Measurements from ENCODE around the gene TCHHL1. TPM values are rescaled to one million over a fixed set of nuclear protein-coding genes. Genes with fewer than 3 reads are reported as not detected.

TCHHL1 gene
- polyA plus RNA-seq, 1 donor, result not detected

GRCh38 chr1:152052606-152053005 is 36.3 kb downstream of the TCHHL1 start:
- no CpG with 5 or more reads among the region's 11 CpGs for WGBS (ENCODE audit: insufficient coverage, low lambda C conversion rate)
- Histone ChIP-seq H3K27me3 (ENCODE audit: control insufficient read depth, insufficient read depth, low read length) (peaks cover 17% of the 10 kb centered on the region), H3K4me3 (ENCODE audit: low read length) (no peak overlapping the region), H3K27ac (ENCODE audit: low read length) (no peak overlapping the region), H3K9me3 (ENCODE audit: control insufficient read depth, low read depth, low read length) (no peaks in the 10 kb centered on the region), H3K4me1 (ENCODE audit: control insufficient read depth, insufficient read depth, low read length) (peaks cover 24% of the 10 kb centered on the region), H3K36me3 (ENCODE audit: control insufficient read depth, insufficient read depth, low read length) (no peaks in the 10 kb centered on the region)
- peak; percentile 65 to 70 for DNase-seq

GRCh38 chr1:152050886-152051675 is 37.8 kb downstream of the TCHHL1 start:
- WGBS (ENCODE audit: insufficient coverage, low lambda C conversion rate), result 100% methylated on average over 1 of the region's 6 CpGs
- H3K9me3 ChIP-seq (ENCODE audit: control insufficient read depth, low read depth, low read length), result no peaks in the 10 kb centered on the region
- no peak overlapping the region for H3K27ac ChIP-seq (ENCODE audit: low read length)
- H3K36me3 ChIP-seq (ENCODE audit: control insufficient read depth, insufficient read depth, low read length), result no peaks in the 10 kb centered on the region
- peaks cover 36% of the 10 kb centered on the region for H3K4me1 ChIP-seq (ENCODE audit: control insufficient read depth, insufficient read depth, low read length)
- H3K4me3 ChIP-seq (ENCODE audit: low read length), result no peak overlapping the region
- DNase-seq, result peak in 1 of 2 donors; percentile 38
- H3K27me3 ChIP-seq (ENCODE audit: control insufficient read depth, insufficient read depth, low read length), result peaks cover 14% of the 10 kb centered on the region

GRCh38 chr1:152049291-152050083 is 39.4 kb downstream of the TCHHL1 start:
- H3K4me3 ChIP-seq (ENCODE audit: low read length), result no peak overlapping the region
- DNase-seq, result no peak
- no peaks in the 10 kb centered on the region for H3K36me3 ChIP-seq (ENCODE audit: control insufficient read depth, insufficient read depth, low read length)
- H3K27ac ChIP-seq (ENCODE audit: low read length), result peak overlapping the region; percentile 93
- H3K4me1 ChIP-seq (ENCODE audit: control insufficient read depth, insufficient read depth, low read length), result peaks cover 36% of the 10 kb centered on the region
- peaks cover 10% of the 10 kb centered on the region for H3K27me3 ChIP-seq (ENCODE audit: control insufficient read depth, insufficient read depth, low read length)
- WGBS (ENCODE audit: insufficient coverage, low lambda C conversion rate), result 77% methylated on average over 7 of the region's 8 CpGs
- no peaks in the 10 kb centered on the region for H3K9me3 ChIP-seq (ENCODE audit: control insufficient read depth, low read depth, low read length)

GRCh38 chr1:152048416-152049009 is 40.4 kb downstream of the TCHHL1 start:
- H3K27ac ChIP-seq (ENCODE audit: low read length), result peak overlapping the region; percentile 93
- peak; percentile 93 to 97 for DNase-seq
- peaks cover 6% of the 10 kb centered on the region for H3K27me3 ChIP-seq (ENCODE audit: control insufficient read depth, insufficient read depth, low read length)
- no peaks in the 10 kb centered on the region for H3K9me3 ChIP-seq (ENCODE audit: control insufficient read depth, low read depth, low read length)
- no peaks in the 10 kb centered on the region for H3K36me3 ChIP-seq (ENCODE audit: control insufficient read depth, insufficient read depth, low read length)
- WGBS (ENCODE audit: insufficient coverage, low lambda C conversion rate), result 29% methylated on average over 1 of the region's 6 CpGs
- peak overlapping the region; percentile 3 for H3K4me3 ChIP-seq (ENCODE audit: low read length)
- peaks cover 40% of the 10 kb centered on the region for H3K4me1 ChIP-seq (ENCODE audit: control insufficient read depth, insufficient read depth, low read length)

GRCh38 chr1:152047730-152048415 is 41.0 kb downstream of the TCHHL1 start:
- Histone ChIP-seq H3K27me3 (ENCODE audit: control insufficient read depth, insufficient read depth, low read length) (peaks cover under 1% of the 10 kb centered on the region), H3K9me3 (ENCODE audit: control insufficient read depth, low read depth, low read length) (no peaks in the 10 kb centered on the region), H3K4me3 (ENCODE audit: low read length) (peak overlapping the region; percentile 12), H3K27ac (ENCODE audit: low read length) (peak overlapping the region; percentile 93), H3K4me1 (ENCODE audit: control insufficient read depth, insufficient read depth, low read length) (peaks cover 42% of the 10 kb centered on the region), H3K36me3 (ENCODE audit: control insufficient read depth, insufficient read depth, low read length) (no peaks in the 10 kb centered on the region)
- peak; percentile 93 to 98 for DNase-seq
- WGBS (ENCODE audit: insufficient coverage, low lambda C conversion rate), result no CpG with 5 or more reads among the region's 13 CpGs

- WGBS (ENCODE audit: insufficient coverage, low lambda C conversion rate), result no CpG with 5 or more reads among the region's 5 CpGs
- peaks cover 42% of the 10 kb centered on the region for H3K4me1 ChIP-seq (ENCODE audit: control insufficient read depth, insufficient read depth, low read length)
- no peaks in the 10 kb centered on the region for H3K36me3 ChIP-seq (ENCODE audit: control insufficient read depth, insufficient read depth, low read length)
- DNase-seq, result no peak
- no peaks in the 10 kb centered on the region for H3K9me3 ChIP-seq (ENCODE audit: control insufficient read depth, low read depth, low read length)
- no peaks in the 10 kb centered on the region for H3K27me3 ChIP-seq (ENCODE audit: control insufficient read depth, insufficient read depth, low read length)
- peak overlapping the region; percentile 12 for H3K4me3 ChIP-seq (ENCODE audit: low read length)
- peak overlapping the region; percentile 93 for H3K27ac ChIP-seq (ENCODE audit: low read length)
These were observed 41.5 kb downstream of the TCHHL1 start for GRCh38 chr1:152047413-152047729.

- DNase-seq, result no peak
- Histone ChIP-seq H3K4me3 (ENCODE audit: low read length) (no peak overlapping the region), H3K36me3 (ENCODE audit: control insufficient read depth, insufficient read depth, low read length) (no peaks in the 10 kb centered on the region), H3K27me3 (ENCODE audit: control insufficient read depth, insufficient read depth, low read length) (no peaks in the 10 kb centered on the region), H3K9me3 (ENCODE audit: control insufficient read depth, low read depth, low read length) (no peaks in the 10 kb centered on the region), H3K4me1 (ENCODE audit: control insufficient read depth, insufficient read depth, low read length) (peaks cover 34% of the 10 kb centered on the region), H3K27ac (ENCODE audit: low read length) (no peak overlapping the region)
- WGBS (ENCODE audit: insufficient coverage, low lambda C conversion rate), result no CpG with 5 or more reads among the region's 3 CpGs
These were observed 44.5 kb downstream of the TCHHL1 start for GRCh38 chr1:152044386-152044785.

GRCh38 chr1:152043870-152044269 is 45.0 kb downstream of the TCHHL1 start:
- no peaks in the 10 kb centered on the region for H3K27me3 ChIP-seq (ENCODE audit: control insufficient read depth, insufficient read depth, low read length)
- H3K9me3 ChIP-seq (ENCODE audit: control insufficient read depth, low read depth, low read length), result no peaks in the 10 kb centered on the region
- H3K4me3 ChIP-seq (ENCODE audit: low read length), result no peak overlapping the region
- no peak for DNase-seq
- H3K4me1 ChIP-seq (ENCODE audit: control insufficient read depth, insufficient read depth, low read length), result peaks cover 29% of the 10 kb centered on the region
- WGBS (ENCODE audit: insufficient coverage, low lambda C conversion rate), result 37% methylated on average over 3 of the region's 5 CpGs
- no peaks in the 10 kb centered on the region for H3K36me3 ChIP-seq (ENCODE audit: control insufficient read depth, insufficient read depth, low read length)
- H3K27ac ChIP-seq (ENCODE audit: low read length), result no peak overlapping the region

- Histone ChIP-seq H3K4me3 (ENCODE audit: low read length) (no peak overlapping the region), H3K27me3 (ENCODE audit: control insufficient read depth, insufficient read depth, low read length) (no peaks in the 10 kb centered on the region), H3K9me3 (ENCODE audit: control insufficient read depth, low read depth, low read length) (no peaks in the 10 kb centered on the region), H3K4me1 (ENCODE audit: control insufficient read depth, insufficient read depth, low read length) (peaks cover 25% of the 10 kb centered on the region), H3K27ac (ENCODE audit: low read length) (no peak overlapping the region), H3K36me3 (ENCODE audit: control insufficient read depth, insufficient read depth, low read length) (no peaks in the 10 kb centered on the region)
- DNase-seq, result no peak
- WGBS (ENCODE audit: insufficient coverage, low lambda C conversion rate), result no CpG with 5 or more reads among the region's 1 CpG
These were observed 46.8 kb downstream of the TCHHL1 start for GRCh38 chr1:152042030-152042429.

GRCh38 chr1:152039886-152040285 is 49.0 kb downstream of the TCHHL1 start:
- peak in 1 of 2 donors; percentile 38 for DNase-seq
- no peak overlapping the region for H3K27ac ChIP-seq (ENCODE audit: low read length)

More at GRCh38 chr1:152039886-152040285, 49.0 kb downstream of the TCHHL1 start:
- H3K36me3 ChIP-seq (ENCODE audit: control insufficient read depth, insufficient read depth, low read length), result no peaks in the 10 kb centered on the region
- H3K4me3 ChIP-seq (ENCODE audit: low read length), result no peak overlapping the region
- H3K9me3 ChIP-seq (ENCODE audit: control insufficient read depth, low read depth, low read length), result no peaks in the 10 kb centered on the region
- no peaks in the 10 kb centered on the region for H3K27me3 ChIP-seq (ENCODE audit: control insufficient read depth, insufficient read depth, low read length)
- peaks cover 24% of the 10 kb centered on the region for H3K4me1 ChIP-seq (ENCODE audit: control insufficient read depth, insufficient read depth, low read length)
- no CpG with 5 or more reads among the region's 1 CpG for whole genome bisulfite sequencing (ENCODE audit: insufficient coverage, low lambda C conversion rate)
